Cardiac muscle cell (in vitro differentiated cells and primary cell): Measurements from ENCODE around the gene PKD1. TPM values are rescaled to one million over a fixed set of nuclear protein-coding genes. Genes with fewer than 3 reads are reported as not detected.

Experiments
- DNase-seq, 2 donors: peaks; one replicate each; pipeline versions ENCODE4 v3.0.0 to v3.0.0-alpha.2; 2010 to 2017; ENCODE audit warnings: low read depth in 1 of 2, low spot score in 1 of 2
- H3K27ac ChIP-seq: fragments of 200-600 bp; sonication (generic); 2 replicates; pipeline ENCODE4 v1.5.1; 2016
- H3K27me3 ChIP-seq: fragments of 200-600 bp; sonication (generic); 2 replicates; pipeline ENCODE4 v1.6.0; 2016; ENCODE audit warnings: control low read depth
- H3K36me3 ChIP-seq: fragments of 200-600 bp; sonication (generic); 2 replicates; pipeline ENCODE4 v1.5.1; 2016; ENCODE audit warnings: control low read depth
- H3K4me1 ChIP-seq: fragments of 200-600 bp; sonication (generic); 2 replicates; pipeline ENCODE4 v1.8.1; 2017; ENCODE audit warnings: low read depth, mild to moderate bottlenecking, mixed run types
- H3K4me3 ChIP-seq: fragments of 200-600 bp; sonication (generic); 2 replicates; pipeline ENCODE4 v1.5.1; 2016; ENCODE audit warnings: mild to moderate bottlenecking
- H3K9me3 ChIP-seq: fragments of 200-600 bp; sonication (generic); 2 replicates; pipeline ENCODE4 v1.5.1; 2017; ENCODE audit warnings: low read depth, mild to moderate bottlenecking, control low read depth
- polyA plus RNA-seq: library from polyadenylated mRNA; unstranded; fragments of >200 nt; fragmentation: Nextera tagmentation; extraction: Ambion mirVana; gene quantifications from 2 replicates; pipeline ENCODE4 v1.2.1, GENCODE V29; 2016
- total RNA-seq: library from RNA; depleted of rRNA; stranded (reverse); fragments of >200 nt; gene quantifications from 2 replicates; pipeline ENCODE4 v1.2.3, GENCODE V29; 2016
- TF ChIP-seq, protein P1 (sequence below): IDR thresholded peaks from 2 replicates; pipeline ENCODE4 v1.5.1; 2012; ENCODE audit warnings: low read depth, mild to moderate bottlenecking, low read length

The PKD1 gene
- total and polyA plus RNA-seq, 2 experiments from 2014 or later = 49.9 to 206 TPM

DNA sequence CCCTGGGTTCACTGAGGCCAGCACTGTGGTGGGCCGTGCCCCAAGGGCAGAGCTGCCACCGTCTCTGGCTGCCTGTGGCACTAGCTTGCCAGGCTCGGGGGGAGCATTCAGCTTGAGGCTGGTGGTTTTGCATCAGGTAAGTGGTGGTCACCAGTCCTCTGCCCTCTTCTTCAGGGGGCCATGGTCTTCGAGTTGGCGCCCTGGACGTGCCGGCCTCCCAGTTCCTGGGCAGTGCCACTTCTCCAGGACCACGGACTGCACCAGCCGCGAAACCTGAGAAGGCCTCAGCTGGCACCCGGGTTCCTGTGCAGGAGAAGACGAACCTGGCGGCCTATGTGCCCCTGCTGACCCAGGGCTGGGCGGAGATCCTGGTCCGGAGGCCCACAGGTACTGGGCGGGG lies 55.7 kb downstream of the PKD1 start:
- H3K36me3 ChIP-seq = peaks cover 10% of the 10 kb centered on the region
- no peak for DNase-seq
- TF ChIP-seq, protein P1, sequence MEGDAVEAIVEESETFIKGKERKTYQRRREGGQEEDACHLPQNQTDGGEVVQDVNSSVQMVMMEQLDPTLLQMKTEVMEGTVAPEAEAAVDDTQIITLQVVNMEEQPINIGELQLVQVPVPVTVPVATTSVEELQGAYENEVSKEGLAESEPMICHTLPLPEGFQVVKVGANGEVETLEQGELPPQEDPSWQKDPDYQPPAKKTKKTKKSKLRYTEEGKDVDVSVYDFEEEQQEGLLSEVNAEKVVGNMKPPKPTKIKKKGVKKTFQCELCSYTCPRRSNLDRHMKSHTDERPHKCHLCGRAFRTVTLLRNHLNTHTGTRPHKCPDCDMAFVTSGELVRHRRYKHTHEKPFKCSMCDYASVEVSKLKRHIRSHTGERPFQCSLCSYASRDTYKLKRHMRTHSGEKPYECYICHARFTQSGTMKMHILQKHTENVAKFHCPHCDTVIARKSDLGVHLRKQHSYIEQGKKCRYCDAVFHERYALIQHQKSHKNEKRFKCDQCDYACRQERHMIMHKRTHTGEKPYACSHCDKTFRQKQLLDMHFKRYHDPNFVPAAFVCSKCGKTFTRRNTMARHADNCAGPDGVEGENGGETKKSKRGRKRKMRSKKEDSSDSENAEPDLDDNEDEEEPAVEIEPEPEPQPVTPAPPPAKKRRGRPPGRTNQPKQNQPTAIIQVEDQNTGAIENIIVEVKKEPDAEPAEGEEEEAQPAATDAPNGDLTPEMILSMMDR = no peak

GRCh38 chr16:2079311-2079800 lies 56.3 kb downstream of the PKD1 start:
- no peak overlapping the region for H3K4me3 ChIP-seq
- no peak for DNase-seq
- peaks cover 10% of the 10 kb centered on the region for H3K36me3 ChIP-seq
- no peaks in the 10 kb centered on the region for H3K4me1 ChIP-seq
- H3K27ac ChIP-seq = no peak overlapping the region
- TF ChIP-seq, protein P1 = no peak
- H3K27me3 ChIP-seq = no peaks in the 10 kb centered on the region
- H3K9me3 ChIP-seq = no peaks in the 10 kb centered on the region

More for the DNA sequence above, 55.7 kb downstream of the PKD1 start:
- Histone ChIP-seq H3K9me3 (no peaks in the 10 kb centered on the region), H3K4me3 (no peak overlapping the region), H3K27me3 (no peaks in the 10 kb centered on the region), H3K4me1 (no peaks in the 10 kb centered on the region), H3K27ac (no peak overlapping the region)

DNA sequence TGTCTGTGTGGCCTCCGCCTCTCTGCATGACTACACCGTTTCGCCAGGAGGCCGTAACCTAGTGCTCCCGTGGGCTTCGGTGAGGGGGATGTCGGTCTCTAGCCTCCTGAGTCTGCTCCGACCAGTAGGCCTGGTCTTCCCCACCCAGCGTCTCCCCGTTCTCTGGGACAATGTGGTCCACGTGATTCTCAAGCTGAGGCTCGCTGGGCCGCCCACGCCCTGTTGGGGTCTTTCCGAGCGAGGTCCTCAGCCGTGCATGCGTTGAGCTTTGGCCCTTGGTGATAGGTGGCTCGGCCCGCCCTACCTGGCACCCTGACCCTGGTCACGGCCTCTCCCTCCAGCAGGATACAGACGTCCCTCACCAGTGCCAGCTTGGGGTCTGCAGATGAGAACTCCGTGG lies 57.0 kb downstream of the PKD1 start:
- Histone ChIP-seq H3K36me3 (peaks cover 11% of the 10 kb centered on the region), H3K27me3 (no peaks in the 10 kb centered on the region), H3K9me3 (no peaks in the 10 kb centered on the region), H3K4me1 (no peaks in the 10 kb centered on the region), H3K4me3 (no peak overlapping the region), H3K27ac (no peak overlapping the region)
- TF ChIP-seq, protein P1 = no peak
- DNase-seq = no peak

DNA sequence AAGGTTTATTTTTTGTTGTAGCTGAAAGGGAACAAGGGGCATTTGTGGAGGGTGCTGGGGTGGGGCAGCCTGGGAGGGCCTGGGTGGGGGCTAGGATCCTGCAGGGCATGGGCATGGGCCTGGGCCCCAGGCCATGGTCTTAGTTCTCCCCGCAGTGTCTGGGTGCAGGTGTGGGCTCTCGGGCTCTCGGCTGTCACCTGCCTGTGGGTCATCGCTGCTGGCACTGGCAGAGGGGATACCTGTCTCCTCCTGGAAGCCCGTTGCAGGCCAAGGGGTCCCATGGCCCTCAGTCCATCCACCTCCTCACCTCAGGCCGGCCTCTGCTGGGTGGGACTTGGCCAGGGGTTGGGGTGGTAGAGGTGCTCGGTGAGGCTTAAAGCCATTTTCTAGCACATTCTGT lies 57.6 kb downstream of the PKD1 start:
- Histone ChIP-seq H3K27ac (no peak overlapping the region), H3K4me3 (no peak overlapping the region), H3K4me1 (no peaks in the 10 kb centered on the region), H3K36me3 (peaks cover 11% of the 10 kb centered on the region), H3K27me3 (no peaks in the 10 kb centered on the region), H3K9me3 (no peaks in the 10 kb centered on the region)
- TF ChIP-seq, protein P1 = no peak
- DNase-seq = no peak

DNA sequence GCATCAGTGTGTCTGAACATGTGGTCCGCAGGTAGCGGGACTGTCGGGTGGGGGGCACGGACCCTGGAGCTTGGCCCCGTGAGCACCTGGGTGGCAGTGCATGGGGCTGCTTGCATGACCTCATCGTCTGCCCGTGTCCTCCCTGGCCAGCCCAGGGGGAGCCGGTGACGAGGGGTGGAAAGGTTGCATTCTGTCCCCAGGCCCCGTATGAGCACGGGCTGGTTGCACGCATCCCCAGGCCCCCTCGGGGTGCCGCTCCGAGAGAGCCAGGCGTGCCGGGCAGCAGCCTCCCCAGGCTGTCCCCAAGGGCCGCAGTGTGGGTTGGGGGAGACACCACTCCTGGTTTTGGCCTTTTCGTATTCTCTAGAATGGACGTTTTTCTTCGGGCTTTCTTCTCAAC lies 58.0 kb downstream of the PKD1 start:
- TF ChIP-seq, protein P1 = no peak
- DNase-seq = no peak
- no peaks in the 10 kb centered on the region for H3K27me3 ChIP-seq
- peaks cover 11% of the 10 kb centered on the region for H3K36me3 ChIP-seq
- H3K9me3 ChIP-seq = no peaks in the 10 kb centered on the region
- H3K27ac ChIP-seq = no peak overlapping the region
- no peaks in the 10 kb centered on the region for H3K4me1 ChIP-seq
- H3K4me3 ChIP-seq = no peak overlapping the region

DNA sequence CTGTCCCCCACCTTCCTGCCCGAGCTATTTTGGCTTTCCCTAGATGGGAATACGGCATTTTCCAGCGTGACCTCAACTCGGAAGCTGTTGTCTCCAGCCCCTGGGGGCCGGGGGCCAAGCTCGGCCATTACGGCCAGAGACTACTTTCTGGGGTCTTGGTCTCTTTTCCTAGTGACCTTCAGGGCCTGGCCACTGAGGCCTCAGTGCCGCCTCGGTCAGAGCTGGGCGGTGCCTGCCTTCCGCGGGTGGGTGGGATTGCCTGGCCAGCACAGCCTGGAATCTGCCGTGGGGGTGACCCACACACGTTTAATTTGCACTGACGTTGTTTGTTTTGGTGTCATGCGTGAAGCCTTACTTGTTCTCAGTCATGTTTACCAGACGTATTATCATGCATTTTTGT lies 58.7 kb downstream of the PKD1 start:
- peaks cover 7% of the 10 kb centered on the region for H3K36me3 ChIP-seq
- no peaks in the 10 kb centered on the region for H3K27me3 ChIP-seq
- H3K4me1 ChIP-seq = no peaks in the 10 kb centered on the region
- no peaks in the 10 kb centered on the region for H3K9me3 ChIP-seq
- no peak for DNase-seq
- no peak overlapping the region for H3K4me3 ChIP-seq
- TF ChIP-seq, protein P1 = no peak
- no peak overlapping the region for H3K27ac ChIP-seq
